IMR-90 (cell line): Measurements from ENCODE around the gene CAMTA1. TPM values are rescaled to one million over a fixed set of nuclear protein-coding genes. Genes with fewer than 3 reads are reported as not detected.

Experiments used
- ATAC-seq: fragments of 200-7000 bp; cut with Tn5 transposase; 2 replicates; pipeline ENCODE4 v1.9.1; 2020; ENCODE audit warnings: low read depth, mild to moderate bottlenecking, moderate library complexity
- BruUV-seq: library from RNA; stranded (reverse); fragments of 400-500 nt; replicated peaks from 2 replicates; lab custom pipeline; 2021; lab: Mats Ljungman, UMichigan
- CTCF ChIA-PET: fragments of 300-600 bp; formaldehyde crosslinking; extraction: SDS; loops from one replicate; lab custom pipeline; 2021; ENCODE audit warnings: antibody characterized with exemption; lab: Yijun Ruan, JAX
- POLR2A ChIA-PET: fragments of 300-600 bp; sonication (Branson Sonifier 250); formaldehyde crosslinking; loops from one replicate; lab custom pipeline; 2022; ENCODE audit warnings: antibody characterized with exemption; ENCODE audit not compliant: unreplicated experiment; lab: Charles Lee
- DNase-seq: peaks from one replicate; pipeline ENCODE4 v3.0.0; 2013
- H2AFZ ChIP-seq: replicated peaks from 2 replicates; pipeline ENCODE3; 2013; ENCODE audit warnings: low read length, mild to moderate bottlenecking; ENCODE audit not compliant: poor library complexity
- H2AK5ac ChIP-seq: 2 replicates; pipeline ENCODE4 v1.6.1; 2013; ENCODE audit warnings: low read depth, low read length, inconsistent platforms
- H2AK9ac ChIP-seq: replicated peaks from 2 replicates; pipeline ENCODE3; 2013; ENCODE audit warnings: mild to moderate bottlenecking, low read depth, low read length, moderate library complexity; ENCODE audit not compliant: poor library complexity
- H2BK120ac ChIP-seq: 2 replicates; pipeline ENCODE4 v1.6.1; 2013; ENCODE audit warnings: low read depth, low read length, inconsistent platforms
- H2BK15ac ChIP-seq: 3 replicates; pipeline ENCODE4 v1.6.1; 2013; ENCODE audit warnings: low read depth, low read length, inconsistent platforms
- H2BK20ac ChIP-seq: 2 replicates; pipeline ENCODE4 v1.6.1; 2013; ENCODE audit warnings: low read depth, mild to moderate bottlenecking, inconsistent platforms, low read length, moderate library complexity
- H2BK5ac ChIP-seq: 2 replicates; pipeline ENCODE4 v1.6.1; 2013; ENCODE audit warnings: mild to moderate bottlenecking, low read depth, low read length, inconsistent platforms; ENCODE audit not compliant: poor library complexity, severe bottlenecking
- H3K14ac ChIP-seq: replicated peaks from 2 replicates; pipeline ENCODE4 v1.6.1; 2013; ENCODE audit warnings: low read depth, low read length, inconsistent platforms
- H3K18ac ChIP-seq: 2 replicates; pipeline ENCODE4 v1.6.1; 2013; ENCODE audit warnings: low read depth, low read length, control low read depth
- H3K23ac ChIP-seq: 2 replicates; pipeline ENCODE4 v1.6.1; 2013; ENCODE audit warnings: low read depth, low read length, inconsistent platforms
- H3K27ac ChIP-seq: 2 replicates; pipeline ENCODE4 v1.5.1; 2013; ENCODE audit warnings: mild to moderate bottlenecking, control low read depth, low read length; ENCODE audit not compliant: insufficient read depth
- H3K27me3 ChIP-seq: 2 replicates; pipeline ENCODE4 v1.6.1; 2013; ENCODE audit warnings: low read length; ENCODE audit not compliant: control insufficient read depth, insufficient read depth
- H3K36me3 ChIP-seq: 2 replicates; pipeline ENCODE4 v1.6.1; 2013; ENCODE audit warnings: low read length, mixed read lengths; ENCODE audit not compliant: control insufficient read depth, insufficient read depth
- H3K4ac ChIP-seq: 2 replicates; pipeline ENCODE4 v1.6.1; 2013; ENCODE audit warnings: low read depth, low read length, inconsistent platforms
- H3K4me1 ChIP-seq: 2 replicates; pipeline ENCODE4 v1.6.1; 2013; ENCODE audit warnings: low read length, mixed read lengths; ENCODE audit not compliant: control insufficient read depth, insufficient read depth
- H3K4me2 ChIP-seq: 2 replicates; pipeline ENCODE4 v1.6.1; 2013; ENCODE audit warnings: low read depth, mild to moderate bottlenecking, control low read depth, low read length, moderate library complexity
- H3K4me3 ChIP-seq: 2 replicates; pipeline ENCODE4 v1.5.1; 2013; ENCODE audit warnings: low read depth, mild to moderate bottlenecking, control low read depth, low read length, moderate library complexity; ENCODE audit not compliant: insufficient read depth
- H3K56ac ChIP-seq: 2 replicates; pipeline ENCODE4 v1.6.1; 2013; ENCODE audit warnings: low read length, inconsistent platforms; ENCODE audit not compliant: insufficient read depth; ENCODE audit errors: extremely low read depth
- H3K79me1 ChIP-seq, 2 experiments: 2 replicates each; pipeline ENCODE4 v1.6.1; 2013; ENCODE audit warnings: low read length in 2 of 2, inconsistent platforms in 1 of 2, low read depth in 1 of 2
- H3K9ac ChIP-seq: 2 replicates; pipeline ENCODE4 v1.6.1; 2013; ENCODE audit warnings: low read depth, low read length, control low read depth
- H3K9me1 ChIP-seq: 2 replicates; pipeline ENCODE4 v1.6.1; 2013; ENCODE audit warnings: low read length, inconsistent platforms; ENCODE audit not compliant: insufficient read depth
- H3K9me3 ChIP-seq: 2 replicates; pipeline ENCODE4 v1.6.1; 2013; ENCODE audit warnings: low read length; ENCODE audit not compliant: control insufficient read depth, insufficient read depth
- H4K20me1 ChIP-seq: 2 replicates; pipeline ENCODE4 v1.6.1; 2013; ENCODE audit warnings: low read length, inconsistent platforms; ENCODE audit not compliant: insufficient read depth
- H4K5ac ChIP-seq: 2 replicates; pipeline ENCODE4 v1.6.1; 2013; ENCODE audit warnings: mild to moderate bottlenecking, low read depth, low read length, control low read depth
- H4K8ac ChIP-seq, 2 experiments: 2 replicates each; pipeline ENCODE4 v1.6.1; 2013; ENCODE audit warnings: low read depth in 2 of 2, low read length in 2 of 2, control low read depth in 1 of 2, inconsistent platforms in 1 of 2
- H4K91ac ChIP-seq: 2 replicates; pipeline ENCODE4 v1.6.1; 2013; ENCODE audit warnings: low read depth, low read length, inconsistent platforms; ENCODE audit not compliant: insufficient read depth
- BHLHE40 ChIP-seq: fragments of 150-350 bp; IDR thresholded peaks from 2 replicates; pipeline ENCODE4 v1.6.1; 2016; ENCODE audit warnings: mild to moderate bottlenecking, low read depth, low read length
- CEBPB ChIP-seq: IDR thresholded peaks from 2 replicates; pipeline ENCODE4 v1.6.1; 2012; ENCODE audit warnings: low read depth, low read length, improper control_type of control experiment
- CHD1 ChIP-seq: IDR thresholded peaks from 2 replicates; pipeline ENCODE4 v1.6.1; 2012; ENCODE audit warnings: low read depth, low read length, improper control_type of control experiment
- FOS ChIP-seq: fragments of 150-350 bp; IDR thresholded peaks from 2 replicates; pipeline ENCODE4 v1.6.1; 2016; ENCODE audit warnings: low read depth, low read length
- MAFK ChIP-seq: IDR thresholded peaks from 2 replicates; pipeline ENCODE4 v1.6.1; 2012; ENCODE audit warnings: low read depth, low read length, improper control_type of control experiment
- MAZ ChIP-seq: IDR thresholded peaks from 2 replicates; pipeline ENCODE4 v1.6.1; 2012; ENCODE audit warnings: low read depth, mild to moderate bottlenecking, low read length, improper control_type of control experiment, moderate library complexity, borderline replicate concordance
- MXI1 ChIP-seq: IDR thresholded peaks from 2 replicates; pipeline ENCODE4 v1.6.1; 2012; ENCODE audit warnings: low read depth, mild to moderate bottlenecking, low read length, moderate library complexity, borderline replicate concordance
- NFE2L2 ChIP-seq: fragments of 150-350 bp; IDR thresholded peaks from 2 replicates; pipeline ENCODE4 v1.6.1; 2016; ENCODE audit warnings: low read depth, mild to moderate bottlenecking, low read length
- POLR2A ChIP-seq: IDR thresholded peaks from 2 replicates; pipeline ENCODE4 v1.6.1; 2012; ENCODE audit warnings: mild to moderate bottlenecking, low read depth, low read length
- RAD21 ChIP-seq: IDR thresholded peaks from 2 replicates; pipeline ENCODE4 v1.6.1; 2012; ENCODE audit warnings: low read length, improper control_type of control experiment
- RCOR1 ChIP-seq: IDR thresholded peaks from 2 replicates; pipeline ENCODE4 v1.6.1; 2012; ENCODE audit warnings: mild to moderate bottlenecking, low read length, improper control_type of control experiment; ENCODE audit not compliant: insufficient replicate concordance
- RFX5 ChIP-seq: IDR thresholded peaks from 2 replicates; pipeline ENCODE4 v1.8.0; 2012; ENCODE audit warnings: low read depth, mild to moderate bottlenecking, low read length, moderate library complexity
- SMC3 ChIP-seq: fragments of 150-350 bp; IDR thresholded peaks from 2 replicates; pipeline ENCODE4 v1.6.1; 2016; ENCODE audit warnings: low read depth, mild to moderate bottlenecking, antibody characterized with exemption, low read length, moderate library complexity
- USF2 ChIP-seq: fragments of 150-350 bp; IDR thresholded peaks from 2 replicates; pipeline ENCODE4 v1.6.1; 2017; ENCODE audit warnings: mild to moderate bottlenecking, antibody characterized with exemption, low read length, low read depth
- WGBS, 2 experiments: methylation state at CpG; one replicate each; pipeline versions ENCODE4 v1.1.5 to v1.1.7; 2013; ENCODE audit warnings: missing lambda C conversion rate in 2 of 2; ENCODE audit not compliant: insufficient read length in 1 of 2; ENCODE audit errors: extremely low coverage in 2 of 2; 5-methylcytosine and 5-hydroxymethylcytosine counted together
- dilution Hi-C: fragments of 300-500 bp; cut with HindIII; formaldehyde crosslinking; loops from one replicate; pipeline ENCODE4 v1.14.3; 2018; ENCODE audit warnings: low sequenced_read_pairs; ENCODE audit not compliant: unreplicated experiment
- in situ Hi-C: fragments of 300-500 bp; cut with MboI; formaldehyde crosslinking; loops from 3 replicates; pipeline ENCODE4 v1.14.3; 2019; ENCODE audit warnings: low sequenced_read_pairs, inconsistent platforms, mixed read lengths
- intact Hi-C: fragments of 100-400 bp; cut with micrococcal nuclease; formaldehyde crosslinking; loops from 2 replicates; pipeline ENCODE4 v1.10.0; 2022
- polyA plus RNA-seq, 3 experiments: library from polyadenylated mRNA; depleted of rRNA; stranded (reverse); fragments of >200 nt; gene quantifications; 2 replicates each; pipeline ENCODE4 v1.2.3, GENCODE V29; 2012; ENCODE audit warnings: low replicate concordance in 1 of 3
- total RNA-seq: library from RNA; depleted of rRNA; stranded (reverse); fragments of >200 nt; gene quantifications from 2 replicates; pipeline ENCODE4 v1.2.3, GENCODE V29; 2012
- TF ChIP-seq, protein P1 (sequence below): fragments of 150-350 bp; IDR thresholded peaks from 2 replicates; pipeline ENCODE4 v1.6.1; 2016; ENCODE audit warnings: low read depth, mild to moderate bottlenecking, low read length, moderate library complexity, borderline replicate concordance
- TF ChIP-seq, protein P2 (sequence below): conservative IDR thresholded peaks from 2 replicates; pipeline ENCODE4 v1.5.1; 2012; ENCODE audit warnings: mild to moderate bottlenecking, low read depth, low read length, improper control_type of control experiment

CAMTA1 gene
- total and polyA plus RNA-seq, 2 of the 4 experiments (the other 2 are of a cell fraction), result 35.5 to 74.3 TPM

DNA sequence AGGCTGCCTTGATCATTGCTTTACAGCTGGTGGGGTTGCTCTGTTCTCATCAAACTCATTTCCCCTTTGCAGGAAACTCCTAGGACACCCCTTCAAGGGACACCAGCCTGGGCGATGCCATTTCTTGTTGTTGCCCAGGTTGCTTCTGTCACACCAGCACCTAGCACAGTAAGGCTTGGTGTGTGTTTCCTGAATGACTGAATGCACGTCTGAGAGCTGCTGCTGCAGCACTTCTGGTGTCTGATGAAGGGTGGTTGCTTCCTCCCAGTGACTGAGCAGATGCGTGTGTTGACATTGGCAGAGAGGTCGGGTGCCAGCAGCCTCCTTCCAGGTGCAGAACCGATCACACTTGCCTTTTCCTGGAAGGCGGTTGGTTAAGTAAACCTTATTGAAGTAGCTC, 477.4 kb downstream of the CAMTA1 start:
- in situ Hi-C loops, result no loop called here
- Histone ChIP-seq H3K9ac (no peak overlapping the region), H2BK15ac (no peak overlapping the region), H4K91ac (no peak overlapping the region), H2AFZ (no peak overlapping the region), H3K4ac (peak overlapping the region; percentile 15), H4K8ac (no peak overlapping the region), H3K79me1 (no peaks in the 10 kb centered on the region; a peak in 1 of 4 replicates), H3K23ac (no peak overlapping the region), H3K27ac (no peak overlapping the region), H3K4me2 (no peak overlapping the region), H2AK9ac (no peak overlapping the region), H3K9me1 (peaks cover 23% of the 10 kb centered on the region), H2BK120ac (peak overlapping the region; percentile 9; the same call in 1 of the 2 replicates), H2BK20ac (peak overlapping the region; percentile 49; the same call in 1 of the 2 replicates), H3K4me3 (no peak overlapping the region), H4K5ac (no peak overlapping the region), H3K4me1 (peaks cover 25% of the 10 kb centered on the region), H2AK5ac (peak overlapping the region; percentile 42; the same call in 1 of the 2 replicates), H4K20me1 (no peaks in the 10 kb centered on the region), H3K36me3 (no peaks in the 10 kb centered on the region), H3K27me3 (no peaks in the 10 kb centered on the region), H3K9me3 (no peaks in the 10 kb centered on the region), H2BK5ac (no peak overlapping the region), H3K18ac (no peak overlapping the region), H3K56ac (no peak overlapping the region), H3K14ac (no peak overlapping the region; the same call in 1 of the 2 replicates)
- no TSS peak for BruUV-seq
- TF ChIP-seq MAZ (no peak), BHLHE40 (no peak), RCOR1 (no peak), CEBPB (no peak), MXI1 (no peak), SMC3 (no peak), USF2 (no peak), FOS (no peak), NFE2L2 (no peak), CHD1 (no peak), RAD21 (no peak), RFX5 (no peak), MAFK (no peak), POLR2A (no peak)
- TF ChIP-seq, protein P1, sequence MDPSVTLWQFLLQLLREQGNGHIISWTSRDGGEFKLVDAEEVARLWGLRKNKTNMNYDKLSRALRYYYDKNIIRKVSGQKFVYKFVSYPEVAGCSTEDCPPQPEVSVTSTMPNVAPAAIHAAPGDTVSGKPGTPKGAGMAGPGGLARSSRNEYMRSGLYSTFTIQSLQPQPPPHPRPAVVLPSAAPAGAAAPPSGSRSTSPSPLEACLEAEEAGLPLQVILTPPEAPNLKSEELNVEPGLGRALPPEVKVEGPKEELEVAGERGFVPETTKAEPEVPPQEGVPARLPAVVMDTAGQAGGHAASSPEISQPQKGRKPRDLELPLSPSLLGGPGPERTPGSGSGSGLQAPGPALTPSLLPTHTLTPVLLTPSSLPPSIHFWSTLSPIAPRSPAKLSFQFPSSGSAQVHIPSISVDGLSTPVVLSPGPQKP, result no peak
- TF ChIP-seq, protein P2, sequence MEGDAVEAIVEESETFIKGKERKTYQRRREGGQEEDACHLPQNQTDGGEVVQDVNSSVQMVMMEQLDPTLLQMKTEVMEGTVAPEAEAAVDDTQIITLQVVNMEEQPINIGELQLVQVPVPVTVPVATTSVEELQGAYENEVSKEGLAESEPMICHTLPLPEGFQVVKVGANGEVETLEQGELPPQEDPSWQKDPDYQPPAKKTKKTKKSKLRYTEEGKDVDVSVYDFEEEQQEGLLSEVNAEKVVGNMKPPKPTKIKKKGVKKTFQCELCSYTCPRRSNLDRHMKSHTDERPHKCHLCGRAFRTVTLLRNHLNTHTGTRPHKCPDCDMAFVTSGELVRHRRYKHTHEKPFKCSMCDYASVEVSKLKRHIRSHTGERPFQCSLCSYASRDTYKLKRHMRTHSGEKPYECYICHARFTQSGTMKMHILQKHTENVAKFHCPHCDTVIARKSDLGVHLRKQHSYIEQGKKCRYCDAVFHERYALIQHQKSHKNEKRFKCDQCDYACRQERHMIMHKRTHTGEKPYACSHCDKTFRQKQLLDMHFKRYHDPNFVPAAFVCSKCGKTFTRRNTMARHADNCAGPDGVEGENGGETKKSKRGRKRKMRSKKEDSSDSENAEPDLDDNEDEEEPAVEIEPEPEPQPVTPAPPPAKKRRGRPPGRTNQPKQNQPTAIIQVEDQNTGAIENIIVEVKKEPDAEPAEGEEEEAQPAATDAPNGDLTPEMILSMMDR, result no peak
- ChIA-PET CTCF (interaction anchor here (0.6 kb wide), 1 partner anchor 756 kb away, joined by 3 read pairs; no protein-coding TSS in a partner anchor), POLR2A (no interaction called here)
- no peak for DNase-seq
- intact Hi-C loops, result no loop called here
- no CpG with 5 or more reads among the region's 6 CpGs for WGBS, 2 experiments
- ATAC-seq, result no peak
- dilution Hi-C loops, result no loop called here
